ENCODE measurements around the gene SRSF10. TPM values are rescaled to one million over a fixed set of nuclear protein-coding genes. Genes with fewer than 3 reads are reported as not detected.

The SRSF10 gene
- total and polyA plus RNA-seq, 2 of the 8 experiments (the other 6 are each of a cell fraction or from before 2014, with no cell fraction given), result 155 to 194 TPM

DNA sequence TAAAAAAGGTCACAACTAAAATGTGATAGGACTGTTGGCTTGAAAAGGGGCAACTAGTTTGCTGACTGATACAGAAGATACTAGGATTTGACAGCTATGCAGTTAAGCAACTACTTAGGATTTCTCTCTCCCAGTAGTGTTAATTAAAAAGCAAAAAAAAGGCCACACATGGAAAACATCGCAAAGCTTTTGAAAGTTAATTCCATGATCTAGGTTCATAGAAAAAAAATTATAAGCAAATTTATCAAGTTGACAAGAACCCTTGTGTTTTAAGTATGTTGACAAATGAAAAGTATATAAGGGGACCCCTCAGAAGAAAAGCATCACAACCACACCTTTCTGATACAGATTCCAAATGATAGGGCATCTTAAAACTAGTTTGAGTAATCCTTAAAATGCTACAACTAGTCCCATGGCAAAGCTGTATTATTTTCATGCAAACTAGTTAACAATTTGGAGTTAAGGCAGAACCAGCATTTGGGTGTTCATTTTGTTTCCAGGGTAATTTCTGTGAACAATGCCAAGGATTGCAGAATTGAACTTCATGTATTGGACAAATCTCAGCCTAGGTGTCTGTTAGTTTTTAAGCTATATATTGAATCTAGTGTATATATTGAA is 16.4 kb downstream of the SRSF10 start:
- no peaks in the 10 kb centered on the region for H3K79me1 ChIP-seq (ENCODE audit: low read depth, low read length)
- CTCF ChIA-PET (ENCODE audit: partially characterized antibody), result interaction anchor here (0.6 to 2.9 kb wide), 3 partner anchors 64 to 238 kb away, joined by 3 to 9 read pairs (median 3); no protein-coding TSS in a partner anchor

More for the DNA sequence above, 16.4 kb downstream of the SRSF10 start:
- no peak overlapping the region for H2BK15ac ChIP-seq (ENCODE audit: low read length)
- no peak overlapping the region for H3K23ac ChIP-seq (ENCODE audit: insufficient read length)
- H3K4me3 ChIP-seq (ENCODE audit: extremely low read depth in 1 of 4, insufficient read depth in 2 of 4, low read depth in 3 of 4, low read length in 4 of 4), result no peak overlapping the region
- no peak overlapping the region for H4K91ac ChIP-seq (replicated peaks; ENCODE audit: insufficient read length, low read length)
- no peak overlapping the region for H2BK120ac ChIP-seq (replicated peaks; ENCODE audit: low read depth, low read length)
- no peak overlapping the region for H2BK12ac ChIP-seq (ENCODE audit: low read depth, low read length)
- peaks cover 4% of the 10 kb centered on the region for H3K23me2 ChIP-seq (ENCODE audit: low read depth, low read length)
- peaks cover 0 to 6% of the 10 kb centered on the region in 2 experiments for H4K20me1 ChIP-seq (replicated peaks in 1 of 2; ENCODE audit: control insufficient read depth in 1 of 2, insufficient read depth in 2 of 2, low read length in 2 of 2)
- H3K18ac ChIP-seq (ENCODE audit: extremely low read depth, low read length), result no peak overlapping the region
- POLR2A ChIA-PET (ENCODE audit: partially characterized antibody), result interaction anchor here (0.7 to 16.6 kb wide), 7 partner anchors 14 to 188 kb away, joined by 3 to 267 read pairs (median 4); partner anchors contain the start of gene SRSF10
- H4K5ac ChIP-seq (ENCODE audit: insufficient read length, low read depth, low read length), result no peak overlapping the region
- no peak overlapping the region for H3K14ac ChIP-seq (ENCODE audit: insufficient read length)
- no peak overlapping the region for H4K8ac ChIP-seq (ENCODE audit: extremely low read depth, insufficient read depth, low read length)
- WGBS, 2 experiments (ENCODE audit: extremely low coverage in 1 of 2, insufficient coverage in 1 of 2, insufficient read length in 1 of 2, insufficient replicate concordance in 2 of 2, low coverage in 1 of 2, low lambda C conversion rate in 2 of 2, missing lambda C conversion rate in 1 of 2), result 92% methylated on average over 1 of the region's 1 CpG; no CpG with 5 or more reads in 1 of the 2 experiments
- H3K9ac ChIP-seq (replicated peaks in 1 of 4; ENCODE audit: extremely low read depth in 1 of 4, low read depth in 3 of 4, low read length in 3 of 4), result no peak overlapping the region
- H3K4me2 ChIP-seq (ENCODE audit: insufficient read depth in 1 of 2, low read depth in 2 of 2, low read length in 2 of 2), result no peak overlapping the region
- no peak overlapping the region for H3K4ac ChIP-seq (replicated peaks; ENCODE audit: insufficient read length, low read depth, low read length)
- TF ChIP-seq SP2 (IDR thresholded peaks at IDR 0.05; ENCODE audit: low read length) (no peak), POLR2A (IDR thresholded peaks at IDR 0.05; ENCODE audit: control extremely low read depth in 1 of 2, low read depth in 2 of 2, low read length in 2 of 2) (peak; percentile 17 to 65)
- H2AK5ac ChIP-seq (ENCODE audit: low read depth, low read length), result no peak overlapping the region
- no peaks in the 10 kb centered on the region for H3K9me3 ChIP-seq (ENCODE audit: insufficient read depth in 2 of 2, low read depth in 1 of 2, low read length in 1 of 2)
- no peak overlapping the region for H2AFZ ChIP-seq (ENCODE audit: low read length)
- no peak overlapping the region for H3K27ac ChIP-seq (ENCODE audit: low read depth, low read length)
- no peak for FAIRE-seq
- no peak overlapping the region for H2BK20ac ChIP-seq (ENCODE audit: low read length)
- H3K36me3 ChIP-seq (ENCODE audit: control insufficient read depth in 2 of 4, insufficient read depth in 4 of 4, low read length in 3 of 4), result peaks cover 2 to 63% (median 16%) of the 10 kb centered on the region in 4 experiments; a peak in 6 of 8 replicates
- no peaks in the 10 kb centered on the region for H3K27me3 ChIP-seq (replicated peaks in 1 of 4; ENCODE audit: control insufficient read depth in 3 of 4, extremely low read depth in 1 of 4, insufficient read depth in 3 of 4, low read length in 3 of 4)
- H2BK5ac ChIP-seq (ENCODE audit: low read depth, low read length), result no peak overlapping the region
- H3K4me1 ChIP-seq (replicated peaks in 1 of 4; ENCODE audit: control insufficient read depth in 3 of 4, insufficient read depth in 4 of 4, low read length in 3 of 4), result peaks cover under 1 to 3% (median 2%) of the 10 kb centered on the region in 4 experiments; a peak in 5 of 7 replicates
- H3K79me2 ChIP-seq (ENCODE audit: control insufficient read depth in 1 of 2, insufficient read depth in 2 of 2, low read length in 2 of 2), result peaks cover 0 to 23% of the 10 kb centered on the region in 2 experiments; a peak in 2 of 4 replicates
- no peak overlapping the region for H3K56ac ChIP-seq (replicated peaks; ENCODE audit: insufficient read length, low read depth, low read length)
- DNase-seq (ENCODE audit: low read depth in 1 of 2, low spot score in 2 of 2), result no peak

Data from H1 (cell line).